CD4-positive, alpha-beta T cell treated with Interleukin-17A for 4 hours (primary cell): Measurements from ENCODE around the gene LCLAT1.

ENCODE experiments used
- DNase-seq: peaks from one replicate; pipeline ENCODE4 v3.0.0-alpha.2; 2020; ENCODE audit warnings: mixed read lengths

LCLAT1 gene

GRCh38 chr2:30527411-30527810, 80.4 kb downstream of the LCLAT1 start:
- DNase-seq: no peak

GRCh38 chr2:30527859-30528258, 80.8 kb downstream of the LCLAT1 start:
- DNase-seq: no peak

DNA sequence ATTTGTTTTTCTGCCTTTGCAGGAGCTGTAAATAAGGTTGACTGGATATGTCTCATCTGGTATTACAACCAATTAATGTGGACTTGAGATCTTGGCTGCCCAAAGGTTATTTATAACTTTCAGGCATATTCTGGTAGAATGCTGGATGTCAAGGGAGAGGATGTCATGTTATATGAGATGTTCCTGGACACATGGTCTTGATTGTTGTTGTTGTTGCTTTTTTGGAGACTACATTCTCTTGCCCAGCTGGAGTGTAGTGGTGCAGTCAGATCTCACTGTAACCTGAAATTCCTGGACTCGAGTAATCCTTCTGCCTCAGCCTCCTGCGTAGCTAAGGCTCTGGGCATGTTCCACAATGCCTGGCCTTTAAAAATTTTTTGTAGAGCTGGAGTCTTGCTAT, 83.3 kb downstream of the LCLAT1 start:
- no peak for DNase-seq

DNA sequence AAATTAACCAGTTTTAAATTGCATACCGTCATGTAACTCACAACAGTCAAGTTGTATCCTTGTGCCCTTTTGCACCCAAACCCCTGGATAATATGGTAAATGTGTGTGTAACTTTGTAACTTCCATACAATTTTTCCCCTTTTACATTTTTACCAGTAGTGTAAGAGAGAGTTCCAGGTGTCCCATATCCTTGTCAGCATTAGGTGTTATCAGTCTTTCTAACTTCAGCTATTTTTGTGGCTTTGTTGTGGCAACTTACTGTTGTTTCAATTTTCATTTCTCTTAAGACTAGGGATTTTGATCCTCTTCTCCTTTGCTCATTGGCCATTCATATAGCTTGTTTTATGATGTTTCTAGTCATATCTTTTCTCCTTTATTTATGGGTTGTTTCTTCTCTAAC, 94.6 kb downstream of the LCLAT1 start:
- no peak for DNase-seq

- no peak for DNase-seq
These were observed 98.8 kb downstream of the LCLAT1 start for GRCh38 chr2:30545875-30546274.

- no peak for DNase-seq
These were observed 101.3 kb downstream of the LCLAT1 start for GRCh38 chr2:30548386-30548785.

GRCh38 chr2:30549096-30549495, 102.0 kb downstream of the LCLAT1 start:
- no peak for DNase-seq

GRCh38 chr2:30559544-30560275, 112.7 kb downstream of the LCLAT1 start:
- DNase-seq: no peak

DNA sequence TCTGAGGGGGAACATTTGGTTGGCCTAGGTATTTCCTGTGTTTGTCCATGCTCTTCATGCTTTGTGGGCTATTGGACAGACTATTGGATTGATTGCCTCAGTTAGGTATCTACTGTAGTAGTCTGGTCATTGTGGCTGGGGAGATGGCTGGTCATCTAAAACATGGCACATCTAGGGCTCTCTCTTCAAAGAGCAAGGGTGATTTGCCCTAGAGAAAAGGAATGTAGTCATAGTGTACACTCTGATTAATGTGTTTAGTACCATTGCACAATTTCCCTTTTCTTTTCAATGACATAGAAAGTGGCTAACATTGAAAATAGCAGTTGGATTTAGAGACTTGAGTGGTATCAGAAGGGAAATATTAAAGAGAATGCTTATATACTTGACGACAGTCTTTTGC, 114.3 kb downstream of the LCLAT1 start:
- no peak for DNase-seq

GRCh38 chr2:30565851-30566358, 118.9 kb downstream of the LCLAT1 start:
- no peak for DNase-seq

DNA sequence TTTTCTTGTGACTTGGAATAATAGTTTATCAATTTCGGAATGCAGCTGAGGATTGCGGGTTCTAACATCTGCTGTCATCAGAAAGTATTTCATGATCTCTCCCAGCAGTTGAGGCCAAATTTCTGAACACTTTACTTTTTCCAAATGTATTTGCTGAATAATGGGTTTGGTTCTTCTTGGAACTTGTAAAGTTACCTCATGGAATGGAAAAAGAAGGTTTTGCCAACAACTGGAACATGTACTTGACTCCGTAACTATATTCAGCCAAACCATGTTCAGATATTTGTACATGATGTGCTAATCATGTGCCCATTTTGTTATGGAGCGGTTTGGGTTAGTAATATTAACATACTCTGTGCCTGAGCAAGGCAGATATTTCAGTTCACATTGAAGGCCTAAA, 119.6 kb downstream of the LCLAT1 start:
- no peak for DNase-seq

GRCh38 chr2:30567317-30567716, 120.3 kb downstream of the LCLAT1 start:
- DNase-seq: no peak

GRCh38 chr2:30569946-30570345, 122.9 kb downstream of the LCLAT1 start:
- no peak for DNase-seq

GRCh38 chr2:30577151-30577550, 130.1 kb downstream of the LCLAT1 start:
- DNase-seq: no peak

DNA sequence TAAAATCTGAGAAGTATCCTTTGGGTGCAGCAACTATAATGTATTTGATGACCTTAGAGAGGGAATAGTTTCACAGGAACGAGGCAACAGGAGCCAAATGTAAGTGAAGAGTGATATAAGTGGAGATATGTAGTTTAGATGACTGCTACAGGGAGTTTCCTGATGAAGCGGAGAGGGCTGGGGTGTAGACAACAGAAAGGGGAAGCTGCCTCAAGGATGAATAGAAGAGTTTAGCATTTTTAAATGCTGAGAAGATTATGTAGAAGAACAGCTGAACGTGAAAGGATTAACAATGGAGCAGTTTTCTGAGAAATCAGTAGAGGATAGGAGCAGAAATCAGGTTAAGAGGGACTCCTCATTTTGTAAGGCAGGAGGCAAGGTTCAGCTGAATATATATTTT, 133.3 kb downstream of the LCLAT1 start:
- no peak for DNase-seq

GRCh38 chr2:30582521-30582920, 135.5 kb downstream of the LCLAT1 start:
- DNase-seq: no peak

DNA sequence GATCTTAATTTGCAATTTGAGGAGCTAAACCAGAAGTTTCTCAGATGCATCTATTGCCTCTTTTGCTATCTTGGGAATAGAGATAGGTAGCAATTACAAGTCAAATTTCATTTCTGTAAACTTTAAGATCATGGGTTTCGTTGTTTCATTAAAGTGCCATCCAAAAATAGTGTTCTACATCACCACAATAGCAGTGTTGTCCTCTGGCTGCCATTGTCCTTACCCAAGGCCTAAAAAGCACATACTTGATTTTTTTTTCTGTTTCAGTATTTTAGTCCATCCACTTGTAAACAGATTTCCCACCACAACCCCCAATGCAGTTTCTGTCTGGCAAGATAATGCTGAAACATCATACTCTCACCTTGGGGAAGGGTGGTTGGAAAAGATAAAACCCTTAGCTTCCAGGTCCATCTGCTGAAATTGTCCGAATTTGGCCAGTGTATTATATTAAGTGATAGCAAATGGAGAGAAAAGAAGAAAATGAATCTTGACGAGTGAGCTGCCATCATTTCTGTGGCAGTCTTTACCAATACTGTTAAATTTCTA, 136.2 kb downstream of the LCLAT1 start:
- no peak for DNase-seq

DNA sequence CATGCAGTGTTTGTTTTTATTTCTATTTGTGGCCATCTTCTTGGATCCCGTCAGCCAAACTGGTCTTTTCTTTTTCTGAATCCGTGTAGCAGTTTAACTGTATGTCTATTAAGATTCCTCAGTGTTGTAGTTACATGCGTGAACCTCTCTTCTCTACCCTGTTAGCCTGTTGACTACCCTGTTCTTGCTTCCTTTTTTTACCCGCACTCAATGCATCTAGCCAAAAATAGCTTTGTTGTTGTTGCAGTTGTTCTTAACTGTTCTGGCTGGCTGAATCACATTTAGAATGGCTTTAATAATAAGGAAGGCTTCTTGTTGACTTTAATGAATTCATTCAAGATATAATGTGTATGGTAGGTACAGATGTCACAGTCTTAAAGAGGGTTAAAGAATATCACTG, 137.1 kb downstream of the LCLAT1 start:
- DNase-seq: no peak

GRCh38 chr2:30588994-30589393, 141.9 kb downstream of the LCLAT1 start:
- DNase-seq: no peak

GRCh38 chr2:30590407-30590806, 143.4 kb downstream of the LCLAT1 start:
- no peak for DNase-seq

DNA sequence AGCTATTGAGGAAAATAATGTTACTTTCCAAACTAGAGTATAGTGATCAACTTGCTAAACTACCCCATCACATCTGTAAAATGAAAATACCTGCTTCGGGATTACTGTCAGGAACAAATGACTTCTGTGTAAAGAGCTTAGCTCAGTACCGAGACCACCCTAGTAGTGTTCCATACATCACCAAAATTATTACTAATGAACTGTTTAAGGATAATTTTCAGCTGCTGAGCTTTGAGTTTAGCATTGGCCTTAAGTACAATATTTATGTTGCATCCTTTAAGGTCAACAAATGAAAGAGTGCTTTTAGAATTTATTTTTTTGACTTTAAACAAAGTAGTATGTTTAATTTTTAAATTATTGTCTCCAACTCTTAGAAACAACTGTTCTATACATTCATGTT, 144.1 kb downstream of the LCLAT1 start:
- DNase-seq: no peak

DNA sequence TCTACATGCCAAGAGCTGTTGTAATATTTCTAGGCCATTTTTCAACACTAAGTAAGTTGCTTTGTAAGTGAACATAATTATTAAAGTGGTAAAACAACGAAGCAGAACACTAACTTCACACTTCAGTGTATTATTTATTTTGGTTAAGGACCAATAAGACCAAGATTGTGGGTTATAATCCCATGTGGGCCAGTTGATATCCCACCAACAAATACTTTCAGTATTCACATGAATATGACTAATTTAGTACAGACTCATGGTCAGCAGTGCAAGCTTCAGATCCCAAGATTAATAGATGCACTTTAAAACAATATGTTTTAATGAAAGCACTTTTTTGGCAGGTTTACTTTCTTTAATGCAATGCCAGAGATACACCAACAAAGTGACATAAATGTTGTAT, 154.3 kb downstream of the LCLAT1 start:
- DNase-seq: no peak

GRCh38 chr2:30605197-30605596, 158.2 kb downstream of the LCLAT1 start:
- DNase-seq: no peak

DNA sequence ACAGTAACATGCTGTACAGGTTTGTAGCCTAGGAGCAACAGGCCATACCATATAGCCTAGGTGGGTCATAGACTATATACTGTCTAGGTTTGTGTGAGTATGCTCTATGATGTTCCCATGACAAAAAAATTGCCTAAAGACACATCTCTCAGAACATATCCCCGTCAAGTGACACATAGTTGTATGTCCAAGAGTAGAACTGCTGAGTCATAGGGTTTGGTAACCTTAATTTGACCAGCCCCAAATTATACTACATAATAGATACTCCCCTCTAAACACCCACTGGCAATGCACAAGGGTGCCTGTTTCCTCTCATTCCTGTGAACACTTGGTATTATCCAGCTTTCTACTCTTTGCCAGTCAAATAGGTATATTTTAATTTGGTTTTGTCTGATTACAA, 161.6 kb downstream of the LCLAT1 start:
- DNase-seq: no peak

DNA sequence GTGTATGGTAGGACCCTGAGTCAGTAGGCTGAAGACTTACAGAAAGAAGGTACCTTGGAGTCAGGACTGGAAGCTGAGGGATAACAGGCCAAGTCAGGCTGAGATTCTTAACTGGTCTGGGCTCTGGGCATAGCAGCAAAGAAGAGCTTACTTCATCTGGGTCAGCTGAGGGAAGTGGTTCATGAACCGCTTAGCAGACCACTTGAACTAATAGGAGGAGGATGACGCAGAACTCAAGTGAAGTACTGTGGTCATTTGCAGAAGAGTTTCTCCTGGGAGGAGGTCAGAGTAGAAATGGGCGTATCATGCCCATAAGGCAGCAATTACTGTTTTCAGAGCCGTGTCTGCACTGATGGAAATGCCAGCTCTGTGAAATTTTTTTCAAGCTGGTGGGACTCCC, 164.5 kb downstream of the LCLAT1 start:
- DNase-seq: no peak
